Spleen (tissue), 11 donors: ENCODE measurements around the gene TNFRSF18. TPM values are rescaled to one million over a fixed set of nuclear protein-coding genes. Genes with fewer than 3 reads are reported as not detected.

ENCODE experiments used
- DNase-seq: peaks from one replicate; pipeline ENCODE4 v3.0.0-alpha.2; 2020
- H3K27ac ChIP-seq, 8 donors: fragments of 200-600 bp; sonication (generic) in 7 of 8; 1 replicate in 4 of 8; 2 replicates in 4 of 8; pipeline versions ENCODE4 v1.5.0 to v1.8.0; 2016 to 2021; ENCODE audit warnings: inconsistent platforms in 4 of 8, mild to moderate bottlenecking in 4 of 8, moderate library complexity in 1 of 8
- H3K27me3 ChIP-seq, 7 donors: fragments of 200-600 bp; sonication (generic) in 6 of 7; replicated peaks in 1 of 7; 1 replicate in 4 of 7; 2 replicates in 3 of 7; pipeline versions ENCODE4 v1.5.0 to v1.8.0; 2016 to 2021; ENCODE audit warnings: inconsistent platforms in 3 of 7, mild to moderate bottlenecking in 1 of 7
- H3K36me3 ChIP-seq, 6 donors: fragments of 200-600 bp; sonication (generic) in 5 of 6; 1 replicate in 4 of 6; 2 replicates in 2 of 6; pipeline versions ENCODE4 v1.5.0 to v1.8.0; 2016 to 2021; ENCODE audit warnings: inconsistent platforms in 2 of 6
- H3K4me1 ChIP-seq, 6 donors: fragments of 200-600 bp; sonication (generic) in 5 of 6; 1 replicate in 3 of 6; 2 replicates in 3 of 6; pipeline versions ENCODE4 v1.5.0 to v1.8.0; 2016 to 2021; ENCODE audit warnings: inconsistent platforms in 3 of 6
- H3K4me3 ChIP-seq, 8 donors: fragments of 200-600 bp; sonication (generic) in 7 of 8; 1 replicate in 4 of 8; 2 replicates in 4 of 8; pipeline versions ENCODE4 v1.5.0 to v1.8.0; 2016 to 2021; ENCODE audit warnings: inconsistent platforms in 4 of 8, mild to moderate bottlenecking in 4 of 8, moderate library complexity in 2 of 8
- H3K9me3 ChIP-seq, 8 donors: fragments of 200-600 bp; sonication (generic) in 7 of 8; 1 replicate in 4 of 8; 2 replicates in 4 of 8; pipeline versions ENCODE4 v1.5.0 to v1.8.0; 2016 to 2021; ENCODE audit warnings: inconsistent platforms in 4 of 8
- CTCF ChIP-seq, 11 experiments: fragments of 200-600 bp in 7 of 11; fragments of 450-650 bp in 4 of 11; sonication (generic) in 4 of 11; IDR thresholded peaks in 8 of 11; conservative IDR thresholded peaks in 3 of 11; 1 replicate in 7 of 11; 2 replicates in 4 of 11; pipeline versions ENCODE4 v1.4.0 to v1.8.0; 2016 to 2021; ENCODE audit warnings: antibody characterized with exemption in 11 of 11, inconsistent platforms in 4 of 11, mild to moderate bottlenecking in 1 of 11
- POLR2A ChIP-seq, 3 donors: fragments of 450-650 bp; IDR thresholded peaks; one replicate each; pipeline ENCODE4 v1.5.1; 2017; ENCODE audit warnings: antibody characterized with exemption in 3 of 3, mild to moderate bottlenecking in 1 of 3
- POLR2AphosphoS5 ChIP-seq, 3 donors: sonication (generic); formaldehyde crosslinking; IDR thresholded peaks; one replicate each; pipeline ENCODE4 v1.5.1; 2017; ENCODE audit warnings: antibody characterized with exemption in 3 of 3
- WGBS, 5 donors: extraction: QIAGEN DNeasy Blood & Tissue Kit in 3 of 5; methylation state at CpG; one replicate each; pipeline versions ENCODE4 v1.1.5 to v1.1.7; 2013 to 2018; 5-methylcytosine and 5-hydroxymethylcytosine counted together
- intact Hi-C: fragments of 100-400 bp; cut with DNase I; formaldehyde crosslinking; loops from one replicate; pipeline ENCODE4 v1.15.0; 2023; ENCODE audit warnings: low total_unique reads
- polyA plus RNA-seq, 3 donors: library from polyadenylated mRNA; stranded (reverse); fragments of 200-250 nt; gene quantifications; one replicate each; pipeline ENCODE4 v1.2.1, GENCODE V29; 2013
- total RNA-seq, 7 donors: library from RNA; depleted of rRNA in 3 of 7; stranded (reverse); fragments of >200 nt in 3 of 7; fragmentation: NEBNext Ultra II Directional in 4 of 7; extraction: Animal tissue kit (Norgen Biotek cat#: 25700) in 4 of 7; gene quantifications; one replicate each; pipeline versions ENCODE4 v1.1.0 to v1.2.1, GENCODE V29; 2016 to 2021
- donor health status: healthy with polysubstance abuse.
- donor health status: DM: no; HTN: no; CAD: no; lungs with moderate emphysema.
- donor health status: DM: no; HTN: no; CAD: no.
- donor health status: Bipolar disorder and iron deficiency.
- donor health status: healthy.
- donor health status: DM: no; HTN: no; CAD: no.
- donor health status: DM: yes; HTN: yes; CAD: no.

TNFRSF18 gene
- total and polyA plus RNA-seq, 10 donors, result 5.2 to 16.3 (median 7.6) TPM

GRCh38 chr1:1204425-1204920 lies 1.9 kb downstream of the TNFRSF18 start:
- WGBS, 5 donors, result 83 to 92% (median 86%) methylated on average over 6 to 8 of the region's 8 CpGs
- TF ChIP-seq CTCF (IDR thresholded peaks at IDR 0.05 in 8 of 11, conservative IDR thresholded peaks at IDR 0.05 in 3 of 11) (no peak), POLR2AphosphoS5 (IDR thresholded peaks at IDR 0.05) (no peak), POLR2A (IDR thresholded peaks at IDR 0.05) (no peak)
- no peak for DNase-seq
- peaks cover 0 to 86% (median 34%) of the 10 kb centered on the region in 7 donors for H3K27me3 ChIP-seq
- no peaks in the 10 kb centered on the region for H3K9me3 ChIP-seq
- no peak overlapping the region for H3K27ac ChIP-seq
- H3K4me3 ChIP-seq, result no peak overlapping the region
- intact Hi-C loops, result no loop called here
- peaks cover 35 to 72% (median 53%) of the 10 kb centered on the region in 6 donors for H3K4me1 ChIP-seq
- H3K36me3 ChIP-seq, result no peaks in the 10 kb centered on the region

GRCh38 chr1:1203561-1204424 lies 2.6 kb downstream of the TNFRSF18 start:
- Histone ChIP-seq H3K27ac (no peak overlapping the region), H3K36me3 (no peaks in the 10 kb centered on the region), H3K9me3 (no peaks in the 10 kb centered on the region), H3K27me3 (peaks cover 0 to 86% (median 34%) of the 10 kb centered on the region in 7 donors), H3K4me1 (peaks cover 30 to 66% (median 48%) of the 10 kb centered on the region in 6 donors), H3K4me3 (no peak overlapping the region)
- intact Hi-C loops, result no loop called here
- DNase-seq, result peak; percentile 69
- 83 to 89% (median 86%) methylated on average over 32 to 49 of the region's 49 CpGs for WGBS, 5 donors
- no peak for TF ChIP-seq POLR2AphosphoS5 (IDR thresholded peaks at IDR 0.05)
- no peak for TF ChIP-seq CTCF (IDR thresholded peaks at IDR 0.05 in 8 of 11, conservative IDR thresholded peaks at IDR 0.05 in 3 of 11)
- no peak for TF ChIP-seq POLR2A (IDR thresholded peaks at IDR 0.05)

- peaks cover 22 to 58% (median 40%) of the 10 kb centered on the region in 6 donors for H3K4me1 ChIP-seq
- H3K27me3 ChIP-seq, result peaks cover 0 to 80% (median 34%) of the 10 kb centered on the region in 7 donors
- peak; percentile 73 for DNase-seq
- no peaks in the 10 kb centered on the region for H3K9me3 ChIP-seq
- intact Hi-C loops, result no loop called here
- no peak for TF ChIP-seq POLR2AphosphoS5 (IDR thresholded peaks at IDR 0.05)
- TF ChIP-seq POLR2A (IDR thresholded peaks at IDR 0.05), result no peak
- no peak for TF ChIP-seq CTCF (IDR thresholded peaks at IDR 0.05 in 8 of 11, conservative IDR thresholded peaks at IDR 0.05 in 3 of 11)
- no peak overlapping the region for H3K4me3 ChIP-seq
- 84 to 91% (median 85%) methylated on average over 15 to 27 of the region's 27 CpGs for WGBS, 5 donors
- no peak overlapping the region for H3K27ac ChIP-seq
- H3K36me3 ChIP-seq, result no peaks in the 10 kb centered on the region
These were observed 3.4 kb downstream of the TNFRSF18 start for GRCh38 chr1:1202831-1203560.
